ENCODE results near the gene ANXA6.

ANXA6 gene

DNA sequence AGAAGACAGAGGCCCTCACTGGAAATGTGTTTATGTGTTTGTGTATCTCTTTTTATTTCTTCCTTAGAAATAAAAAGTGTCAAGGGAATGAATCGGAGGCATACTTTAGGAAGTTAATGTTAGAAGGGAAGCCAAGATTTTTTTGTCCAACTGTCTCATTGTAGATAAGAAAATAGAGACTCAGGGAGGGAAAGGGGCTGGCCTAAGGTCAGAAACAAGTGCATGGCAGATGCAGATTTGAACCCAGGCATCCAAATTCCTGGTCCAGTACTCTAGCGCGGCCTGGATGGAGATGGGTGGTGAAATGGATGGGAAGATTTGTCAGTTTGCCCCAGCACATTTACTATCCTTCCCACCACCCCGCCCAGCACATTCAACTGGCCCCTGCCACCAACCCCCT lies 56.9 kb downstream of the ANXA6 start:
- no peak for DNase-seq (ENCODE audit: low read depth)

GRCh38 chr5:151098768-151099121 lies 58.8 kb downstream of the ANXA6 start:
- no peak for DNase-seq (ENCODE audit: low read depth)

DNA sequence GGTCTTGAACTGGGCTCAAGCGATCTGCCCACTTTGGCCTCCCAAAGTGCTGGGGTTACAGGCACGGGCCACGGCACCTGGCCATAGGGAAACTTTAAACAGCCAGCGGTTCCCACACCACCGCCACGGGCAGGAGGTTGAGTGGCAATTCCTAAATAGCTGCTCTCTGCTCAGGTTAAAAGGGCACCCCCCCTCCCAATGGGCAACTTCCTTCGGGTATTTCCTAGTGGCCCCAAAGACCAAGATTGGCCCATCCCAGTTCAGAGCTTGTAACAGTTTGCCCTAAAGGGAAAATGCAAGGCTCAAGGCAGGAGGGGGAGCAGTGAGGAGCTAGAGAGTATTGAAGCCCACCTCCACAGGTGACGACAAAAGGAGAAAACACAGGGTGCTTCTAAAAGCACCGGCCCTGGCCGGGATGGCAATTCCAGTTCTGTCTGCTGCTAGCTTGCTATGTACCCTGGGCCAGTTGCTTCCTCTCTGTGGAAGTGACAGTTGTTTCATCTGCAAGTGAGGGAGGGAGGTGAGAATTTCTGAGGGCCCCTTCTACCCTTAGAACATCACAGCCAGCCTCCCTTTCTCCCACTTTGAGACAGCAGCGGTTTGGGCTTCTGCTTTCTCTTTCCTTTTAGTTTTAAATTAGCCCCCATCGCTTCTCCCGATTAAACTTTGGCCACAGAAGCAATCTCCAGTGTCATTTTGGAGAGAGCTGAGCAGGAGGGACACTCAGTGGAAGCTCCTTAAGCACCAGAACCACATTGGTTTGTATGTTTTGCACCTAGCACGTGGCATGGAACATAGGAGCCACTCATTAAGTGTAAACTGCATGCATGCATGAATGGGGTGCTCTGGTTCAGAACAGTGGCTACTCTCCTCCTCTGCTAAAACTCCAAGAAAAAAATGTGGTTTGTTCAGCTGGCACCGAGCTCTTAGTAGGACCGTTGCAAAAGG lies 59.5 kb downstream of the ANXA6 start:
- no peak for DNase-seq (ENCODE audit: low read depth)

DNA sequence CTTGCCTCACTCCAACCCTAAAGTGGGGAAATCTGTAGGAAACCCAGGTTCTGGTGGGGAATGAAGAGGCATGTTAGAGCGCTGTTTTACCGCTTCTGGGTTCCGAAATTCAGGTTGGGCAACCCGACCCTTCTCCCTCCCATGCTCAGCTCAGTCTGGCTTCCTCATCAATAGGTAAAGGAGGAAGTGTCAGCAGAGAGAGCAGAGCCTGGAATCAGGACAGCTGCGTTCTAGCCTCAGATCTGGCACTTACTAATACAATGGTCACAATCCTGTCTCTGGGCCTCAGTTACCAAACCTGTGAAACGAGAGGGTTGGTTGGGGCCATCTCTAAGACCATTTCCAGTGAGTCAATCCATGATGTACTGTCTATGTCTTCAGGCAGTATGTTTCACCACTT lies 60.5 kb downstream of the ANXA6 start:
- DNase-seq (ENCODE audit: low read depth) = no peak

- DNase-seq (ENCODE audit: low read depth) = no peak
Measured at GRCh38 chr5:151096001-151096373, 61.6 kb downstream of the ANXA6 start.

- DNase-seq (ENCODE audit: low read depth) = no peak
Measured at GRCh38 chr5:151095341-151096000, 62.1 kb downstream of the ANXA6 start.

GRCh38 chr5:151094852-151095245 lies 62.7 kb downstream of the ANXA6 start:
- no peak for DNase-seq (ENCODE audit: low read depth)

DNA sequence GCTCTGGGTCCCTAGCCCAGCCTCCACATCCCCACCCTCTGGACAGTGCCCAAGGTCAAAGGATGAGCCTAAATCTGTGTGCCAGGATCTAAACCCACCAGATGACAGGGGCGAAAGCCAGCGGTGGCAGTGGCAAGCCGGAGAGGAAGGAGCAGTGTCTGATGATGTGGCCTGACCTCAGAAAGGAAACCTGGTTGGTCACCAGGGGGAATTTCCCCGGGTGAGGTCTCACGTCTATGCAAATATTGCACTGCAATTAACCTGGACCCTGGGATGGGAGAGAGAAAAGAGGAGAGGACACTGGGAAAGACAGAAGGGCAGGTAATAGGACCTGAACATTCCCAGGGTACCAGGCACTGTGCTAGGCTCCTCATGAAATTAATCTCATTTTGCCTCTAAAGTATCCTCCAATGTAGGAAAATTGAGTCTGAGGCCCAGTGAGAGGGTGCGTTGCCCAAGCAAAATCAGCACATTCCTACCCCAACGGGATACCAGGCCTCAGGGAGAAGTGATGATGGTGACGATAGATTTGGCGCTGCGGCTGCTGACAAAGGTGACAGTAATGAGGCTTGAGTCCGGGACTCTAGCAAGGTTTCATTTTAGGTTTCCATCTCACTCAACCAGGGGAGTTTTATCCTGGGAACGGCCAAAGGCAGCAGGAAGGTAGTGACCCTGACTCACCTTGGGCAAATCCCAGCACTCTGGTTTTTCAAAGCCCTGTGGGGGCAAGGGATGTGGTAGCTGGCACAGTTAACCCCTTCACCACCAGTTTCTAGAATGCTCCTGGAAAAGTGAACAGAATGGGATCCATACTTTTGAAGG lies 63.3 kb downstream of the ANXA6 start:
- peak; percentile 24 for DNase-seq (ENCODE audit: low read depth)

DNA sequence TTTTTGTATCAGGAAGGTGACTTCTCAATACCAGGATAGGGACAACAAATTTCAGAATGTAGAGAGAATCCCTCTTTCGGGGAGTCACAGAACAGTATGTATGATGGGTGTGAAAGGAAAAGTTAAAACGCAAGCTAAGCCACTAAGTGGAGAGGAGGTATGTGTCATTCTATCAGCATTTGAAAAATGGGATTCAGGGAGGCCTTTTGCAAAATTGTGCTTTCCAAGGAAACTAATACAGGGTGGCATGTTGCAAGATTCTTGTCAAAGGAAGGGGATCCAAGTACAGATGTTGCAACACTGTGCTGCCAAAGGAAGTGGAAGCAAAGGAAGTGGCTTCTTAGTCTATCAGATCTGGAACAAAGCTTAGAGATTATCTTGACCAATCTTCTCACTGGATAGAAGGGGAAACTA lies 64.1 kb downstream of the ANXA6 start:
- DNase-seq (ENCODE audit: low read depth) = no peak

- DNase-seq (ENCODE audit: low read depth) = no peak
Measured at GRCh38 chr5:151092762-151093161, 64.8 kb downstream of the ANXA6 start.

DNA sequence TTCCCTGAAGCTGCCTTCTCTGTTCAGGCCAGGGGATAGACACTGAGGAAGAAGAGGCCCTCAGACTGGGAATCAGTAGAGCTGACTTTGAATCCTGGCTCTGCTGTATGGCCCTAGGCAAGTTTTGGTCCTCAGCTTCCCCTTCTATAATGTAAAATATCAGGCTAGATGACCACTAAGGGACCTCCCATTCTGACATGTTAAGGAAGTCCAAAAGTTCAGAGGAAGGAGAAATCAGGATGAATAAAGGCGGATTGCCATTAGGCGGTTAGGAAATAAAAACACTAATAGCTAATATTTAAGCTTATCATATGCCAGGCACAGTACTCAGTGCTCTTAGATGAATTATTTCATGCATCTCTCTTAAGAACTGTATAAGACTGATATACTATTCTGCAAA lies 67.9 kb downstream of the ANXA6 start:
- DNase-seq (ENCODE audit: low read depth) = no peak

- no peak for DNase-seq (ENCODE audit: low read depth)
Measured at GRCh38 chr5:151088986-151089385, 68.6 kb downstream of the ANXA6 start.

DNA sequence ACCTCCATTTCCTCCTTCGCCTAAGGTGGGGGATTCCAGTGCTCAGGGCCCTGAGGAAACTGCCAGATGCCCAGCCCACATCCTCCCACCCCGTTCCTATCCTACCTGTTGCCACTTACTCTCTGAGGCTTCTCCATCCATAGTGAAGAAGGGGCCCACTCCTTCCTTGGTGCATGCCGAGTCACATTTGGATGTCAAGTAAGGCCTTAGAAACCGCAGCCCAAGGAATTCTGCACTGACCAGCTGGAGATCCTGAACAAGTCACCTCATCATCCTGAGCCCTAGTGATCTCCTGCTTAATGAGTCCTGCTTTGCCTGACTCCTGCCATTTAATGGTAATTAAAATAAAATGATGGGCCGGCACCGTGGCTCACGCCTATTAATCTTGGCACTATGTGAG lies 70.1 kb downstream of the ANXA6 start:
- no peak for DNase-seq (ENCODE audit: low read depth)

DNA sequence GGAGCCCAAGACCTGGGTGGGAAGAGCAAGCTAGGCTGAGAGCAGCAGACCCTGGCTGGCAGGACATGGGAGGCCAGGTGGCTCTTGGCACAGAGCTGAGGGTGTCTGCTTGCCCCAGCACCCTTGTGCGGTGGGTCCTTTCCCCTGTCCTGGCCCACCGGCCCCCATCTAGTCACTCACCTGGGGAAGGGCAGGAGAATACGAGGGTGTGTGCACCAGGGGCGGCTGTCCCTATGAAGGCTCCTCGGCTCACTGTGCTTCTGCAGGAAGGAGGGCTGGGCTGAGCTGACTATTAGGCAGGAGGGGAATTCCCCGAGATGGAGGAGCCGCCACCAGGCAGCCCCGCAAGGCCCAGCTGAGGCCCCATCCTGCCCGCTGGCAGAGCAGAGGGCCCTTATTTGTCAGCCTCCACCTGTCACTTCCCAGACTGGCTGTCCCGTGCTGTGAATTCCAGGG lies 70.6 kb downstream of the ANXA6 start:
- peak; percentile 55 for DNase-seq (ENCODE audit: low read depth)

GRCh38 chr5:151086192-151086869 lies 71.2 kb downstream of the ANXA6 start:
- DNase-seq (ENCODE audit: low read depth) = no peak

DNA sequence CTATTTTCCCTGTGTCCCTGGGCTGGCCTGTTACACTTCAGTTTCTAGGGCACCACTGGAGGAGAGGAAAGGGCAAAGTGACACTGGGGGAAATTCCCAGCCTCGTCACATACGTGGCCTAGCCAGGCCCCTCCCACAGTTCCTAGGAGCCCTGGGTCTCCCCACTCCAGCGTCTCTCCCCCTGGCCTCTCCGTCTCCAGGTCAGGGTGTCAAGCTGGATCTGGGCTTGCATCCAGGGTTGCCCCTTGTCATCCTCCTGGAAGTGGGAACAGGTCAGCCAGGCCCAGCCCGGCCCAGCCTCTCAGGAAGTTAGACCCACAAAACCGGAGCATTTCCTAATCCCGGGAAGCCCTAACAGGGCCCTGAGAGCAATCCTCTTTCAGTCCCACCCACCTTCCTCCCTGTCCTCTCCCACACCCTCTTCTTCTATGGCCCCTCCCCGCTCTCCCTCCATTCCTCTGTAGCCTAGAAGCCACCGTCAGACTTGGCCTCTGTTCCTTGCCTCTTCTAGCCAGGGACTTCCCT lies 72.0 kb downstream of the ANXA6 start:
- DNase-seq (ENCODE audit: low read depth) = no peak

- DNase-seq (ENCODE audit: low read depth) = no peak
Measured at GRCh38 chr5:151084363-151084762, 73.2 kb downstream of the ANXA6 start.

DNA sequence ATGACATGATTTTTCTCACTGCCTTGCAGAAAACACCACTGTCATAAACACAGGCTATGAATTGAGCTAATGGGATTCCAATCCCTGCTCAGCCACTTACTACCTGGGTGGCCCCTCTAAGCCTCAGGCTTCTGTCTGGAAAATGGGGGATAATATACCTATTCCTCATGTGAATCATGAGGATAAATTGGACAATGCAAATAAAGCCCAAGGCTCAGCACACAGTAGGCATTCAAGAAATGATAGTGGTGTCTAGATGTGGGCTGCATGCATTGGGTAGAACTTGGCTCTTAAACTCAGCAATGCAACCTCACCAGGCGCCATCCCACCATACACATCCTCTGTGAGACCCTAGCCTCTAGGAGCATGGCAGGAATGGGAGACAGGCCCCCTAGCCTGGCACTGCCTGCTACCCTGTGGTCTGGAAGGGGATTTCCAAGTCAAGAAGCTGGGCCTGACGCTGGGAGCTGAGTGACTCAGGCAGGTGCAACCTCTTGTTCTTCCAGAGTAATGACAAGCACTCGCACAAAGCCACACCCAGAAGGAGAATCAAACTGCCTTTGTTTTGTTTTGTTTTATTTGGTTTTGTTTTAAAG lies 74.4 kb downstream of the ANXA6 start:
- DNase-seq (ENCODE audit: low read depth) = peak; percentile 52

DNA sequence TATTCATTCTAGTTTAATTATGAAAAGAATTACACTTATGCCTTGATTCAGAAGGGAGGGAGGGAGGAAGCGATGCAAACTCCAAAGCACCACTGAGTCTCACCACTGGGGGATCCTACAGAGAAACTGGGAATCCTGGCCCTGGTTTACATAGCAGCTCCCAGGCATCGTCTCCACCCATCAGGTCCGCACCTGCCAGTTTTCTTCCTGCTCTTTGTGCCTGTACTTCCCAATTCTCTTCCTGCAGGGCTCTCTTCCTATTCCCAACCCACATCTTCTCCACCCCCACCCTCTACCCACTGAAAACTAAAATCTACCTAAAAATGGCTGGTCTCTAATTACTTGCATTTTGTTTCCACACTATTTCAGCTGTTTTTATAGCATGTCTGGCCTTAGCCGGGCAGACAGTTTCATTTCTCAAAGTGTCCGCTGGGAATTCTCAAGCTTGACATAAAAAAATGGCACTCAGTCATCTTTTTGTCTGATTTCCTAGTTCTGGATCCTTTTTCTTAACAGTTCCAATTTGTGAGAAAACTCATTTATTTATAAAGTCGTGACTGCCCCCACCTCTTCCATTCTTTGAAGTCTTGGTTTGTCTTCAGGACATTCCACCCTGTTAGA lies 75.2 kb downstream of the ANXA6 start:
- DNase-seq (ENCODE audit: low read depth) = no peak

GRCh38 chr5:151081431-151082281 lies 75.9 kb downstream of the ANXA6 start:
- no peak for DNase-seq (ENCODE audit: low read depth)

Measured in activated T-helper 1 cell treated with Interleukin-2 at 50 U/mL for 16 hours (primary cell).